ACC112 (cell line): ENCODE results near the gene ZNF622.

Experiments used
- H2AFZ ChIP-seq: fragments of 200-600 bp; sonication (generic); one replicate; pipeline ENCODE4 v1.6.0; 2017; ENCODE audit warnings: antibody characterized with exemption, low read length; ENCODE audit not compliant: unreplicated experiment
- H3K27ac ChIP-seq: fragments of 200-600 bp; sonication (generic); 2 replicates; pipeline ENCODE4 v1.5.1; 2014; ENCODE audit warnings: low read depth, mild to moderate bottlenecking, antibody characterized with exemption, low read length, moderate library complexity
- H3K27me3 ChIP-seq: fragments of 200-600 bp; sonication (generic); 2 replicates; pipeline ENCODE4 v1.6.1; 2014; ENCODE audit warnings: mild to moderate bottlenecking, antibody characterized with exemption, low read length, moderate library complexity, mixed read lengths; ENCODE audit not compliant: insufficient read depth
- H3K36me3 ChIP-seq: fragments of 200-600 bp; sonication (generic); 2 replicates; pipeline ENCODE4 v1.6.1; 2016; ENCODE audit warnings: mild to moderate bottlenecking, antibody characterized with exemption, low read length, moderate library complexity, mixed read lengths; ENCODE audit not compliant: insufficient read depth
- H3K4me1 ChIP-seq: fragments of 200-600 bp; sonication (generic); one replicate; pipeline ENCODE4 v1.6.1; 2016; ENCODE audit warnings: low read length, mixed read lengths; ENCODE audit not compliant: insufficient read depth, unreplicated experiment, control insufficient read depth
- H3K4me3 ChIP-seq: fragments of 200-600 bp; sonication (generic); 2 replicates; pipeline ENCODE4 v1.5.1; 2014; ENCODE audit warnings: mild to moderate bottlenecking, low read depth, low read length
- H3K79me2 ChIP-seq: fragments of 200-600 bp; sonication (generic); one replicate; pipeline ENCODE4 v1.6.0; 2016; ENCODE audit warnings: low read length; ENCODE audit not compliant: control insufficient read depth, unreplicated experiment, insufficient read depth

Gene ZNF622

GRCh38 chr5:16465544-16466432 is at the start of gene ZNF622:
Gene ZNF622 (minus strand): TSS chr5:16465800. CDS start chr5:16465665, 135 bp downstream.
- peaks cover 19% of the 10 kb centered on the region; the same call in 1 of the 2 replicates for H3K36me3 ChIP-seq
- H3K27ac ChIP-seq = peak within 1 kb of the TSS; percentile 65; the same call in 1 of the 2 replicates
- H3K79me2 ChIP-seq = peaks cover 80% of the 10 kb centered on the region
- no peaks in the 10 kb centered on the region for H3K27me3 ChIP-seq
- peak within 1 kb of the TSS; percentile 89 for H2AFZ ChIP-seq
- H3K4me1 ChIP-seq = peaks cover 50% of the 10 kb centered on the region
- peak within 1 kb of the TSS; percentile 97 for H3K4me3 ChIP-seq

GRCh38 chr5:16510098-16510497 is 44.5 kb upstream of the ZNF622 start:
- Histone ChIP-seq H2AFZ (no peak overlapping the region), H3K4me1 (peaks cover 10% of the 10 kb centered on the region), H3K27ac (no peak overlapping the region), H3K27me3 (no peaks in the 10 kb centered on the region), H3K4me3 (no peak overlapping the region), H3K79me2 (no peaks in the 10 kb centered on the region), H3K36me3 (no peaks in the 10 kb centered on the region)

- H3K4me3 ChIP-seq = no peak overlapping the region
- H3K4me1 ChIP-seq = peaks cover 10% of the 10 kb centered on the region
- H3K27me3 ChIP-seq = no peaks in the 10 kb centered on the region
- H3K79me2 ChIP-seq = no peaks in the 10 kb centered on the region
- no peaks in the 10 kb centered on the region for H3K36me3 ChIP-seq
- no peak overlapping the region for H2AFZ ChIP-seq
- H3K27ac ChIP-seq = no peak overlapping the region
These were observed 43.3 kb upstream of the ZNF622 start for GRCh38 chr5:16508730-16509531.

GRCh38 chr5:16507716-16508115 is 42.1 kb upstream of the ZNF622 start:
- peaks cover 10% of the 10 kb centered on the region for H3K4me1 ChIP-seq
- no peaks in the 10 kb centered on the region for H3K36me3 ChIP-seq
- H3K27ac ChIP-seq = no peak overlapping the region
- no peak overlapping the region for H2AFZ ChIP-seq
- no peaks in the 10 kb centered on the region for H3K27me3 ChIP-seq
- no peak overlapping the region for H3K4me3 ChIP-seq
- no peaks in the 10 kb centered on the region for H3K79me2 ChIP-seq

GRCh38 chr5:16505904-16506303 is 40.3 kb upstream of the ZNF622 start:
- H3K36me3 ChIP-seq = no peaks in the 10 kb centered on the region
- no peak overlapping the region for H3K27ac ChIP-seq
- no peak overlapping the region for H3K4me3 ChIP-seq
- H3K79me2 ChIP-seq = no peaks in the 10 kb centered on the region
- no peaks in the 10 kb centered on the region for H3K27me3 ChIP-seq
- H3K4me1 ChIP-seq = peaks cover 10% of the 10 kb centered on the region
- H2AFZ ChIP-seq = no peak overlapping the region

- H3K4me1 ChIP-seq = peaks cover 10% of the 10 kb centered on the region
- no peaks in the 10 kb centered on the region for H3K36me3 ChIP-seq
- no peaks in the 10 kb centered on the region for H3K27me3 ChIP-seq
- no peak overlapping the region for H2AFZ ChIP-seq
- no peaks in the 10 kb centered on the region for H3K79me2 ChIP-seq
- no peak overlapping the region for H3K27ac ChIP-seq
- H3K4me3 ChIP-seq = no peak overlapping the region
These were observed 39.7 kb upstream of the ZNF622 start for GRCh38 chr5:16505140-16505891.

GRCh38 chr5:16504571-16504970 is 39.0 kb upstream of the ZNF622 start:
- no peak overlapping the region for H3K4me3 ChIP-seq
- H3K27ac ChIP-seq = no peak overlapping the region
- no peak overlapping the region for H2AFZ ChIP-seq
- no peaks in the 10 kb centered on the region for H3K27me3 ChIP-seq
- H3K4me1 ChIP-seq = peaks cover 10% of the 10 kb centered on the region
- H3K36me3 ChIP-seq = no peaks in the 10 kb centered on the region
- H3K79me2 ChIP-seq = no peaks in the 10 kb centered on the region

- Histone ChIP-seq H3K36me3 (no peaks in the 10 kb centered on the region), H2AFZ (no peak overlapping the region), H3K4me3 (no peak overlapping the region), H3K27me3 (no peaks in the 10 kb centered on the region), H3K79me2 (no peaks in the 10 kb centered on the region), H3K27ac (no peak overlapping the region), H3K4me1 (peaks cover 6% of the 10 kb centered on the region)
These were observed 37.3 kb upstream of the ZNF622 start for GRCh38 chr5:16502866-16503265.

- Histone ChIP-seq H3K36me3 (no peaks in the 10 kb centered on the region), H2AFZ (no peak overlapping the region), H3K4me1 (no peaks in the 10 kb centered on the region), H3K4me3 (no peak overlapping the region), H3K27ac (no peak overlapping the region), H3K27me3 (no peaks in the 10 kb centered on the region), H3K79me2 (no peaks in the 10 kb centered on the region)
These were observed 34.4 kb upstream of the ZNF622 start for GRCh38 chr5:16500024-16500423.

- Histone ChIP-seq H3K36me3 (no peaks in the 10 kb centered on the region), H3K27me3 (no peaks in the 10 kb centered on the region), H2AFZ (no peak overlapping the region), H3K79me2 (no peaks in the 10 kb centered on the region), H3K4me1 (no peaks in the 10 kb centered on the region), H3K27ac (no peak overlapping the region), H3K4me3 (no peak overlapping the region)
These were observed 31.9 kb upstream of the ZNF622 start for GRCh38 chr5:16497546-16497945.
